Stimulated activated CD4-positive, alpha-beta T cell treated with anti-CD3 and anti-CD28 coated beads, Interleukin-4, amount 100 ng/mL, for 48 hours (primary cell): Measurements from ENCODE around the gene SUPT6H.

Experiments used
- DNase-seq, 2 donors: peaks; one replicate each; pipeline ENCODE4 v3.0.0-alpha.2; 2020; ENCODE audit warnings: low read depth in 2 of 2

SUPT6H gene

DNA sequence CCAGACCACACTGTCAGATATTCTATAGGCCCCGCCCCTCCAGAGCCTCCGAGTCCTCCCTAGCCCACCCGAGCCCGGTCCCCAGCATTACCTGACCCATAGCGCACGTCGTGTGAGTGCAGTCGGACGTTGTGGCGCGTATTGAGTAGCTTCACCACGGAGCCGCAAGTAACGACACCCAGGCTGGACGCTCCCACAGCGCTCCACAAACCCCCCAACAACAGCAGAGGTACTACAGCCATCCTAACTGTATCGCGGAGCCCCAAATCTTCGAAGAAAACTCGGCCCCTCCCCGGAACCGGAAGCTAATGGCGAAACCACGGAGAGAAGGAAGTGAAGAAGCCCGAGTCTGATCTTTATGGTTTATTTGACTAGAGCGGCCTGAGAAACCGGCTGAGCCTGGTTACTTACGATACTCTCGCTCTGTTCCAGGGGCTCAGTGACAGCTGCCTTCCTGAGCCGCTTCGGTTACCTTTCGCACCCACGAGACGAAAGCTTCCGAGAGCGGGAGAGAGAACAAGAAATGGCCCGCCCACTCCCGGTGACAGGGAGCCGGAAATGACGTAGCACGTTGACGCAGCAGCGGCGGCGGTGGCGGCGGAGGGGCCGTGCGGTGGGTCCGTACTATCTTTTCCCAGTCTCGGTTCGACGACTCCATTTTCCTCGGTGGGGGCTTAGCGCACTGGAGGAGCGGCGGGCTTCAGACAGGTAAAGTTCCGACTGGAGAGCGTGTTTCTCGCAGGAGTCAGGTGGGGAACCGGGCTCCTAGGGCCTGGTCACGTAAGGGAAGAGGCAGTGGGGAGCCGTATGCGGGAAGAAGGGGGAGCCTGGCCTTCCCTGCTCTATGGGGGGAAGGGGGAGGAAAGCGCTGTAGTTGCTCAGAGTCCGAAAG, at the start of gene SUPT6H, which contains the start of gene SDF2:
Gene SUPT6H, plus strand, starts transcription at position 571 of the 892 bp plus-strand sequence. CDS start 11,197 bp downstream, outside the sequence.
Gene SDF2, minus strand, starts transcription at position 272 of the 892 bp plus-strand sequence. Its CDS starts 30 bp downstream, at position 242.
- peak; percentile 94 to 97 for DNase-seq

DNA sequence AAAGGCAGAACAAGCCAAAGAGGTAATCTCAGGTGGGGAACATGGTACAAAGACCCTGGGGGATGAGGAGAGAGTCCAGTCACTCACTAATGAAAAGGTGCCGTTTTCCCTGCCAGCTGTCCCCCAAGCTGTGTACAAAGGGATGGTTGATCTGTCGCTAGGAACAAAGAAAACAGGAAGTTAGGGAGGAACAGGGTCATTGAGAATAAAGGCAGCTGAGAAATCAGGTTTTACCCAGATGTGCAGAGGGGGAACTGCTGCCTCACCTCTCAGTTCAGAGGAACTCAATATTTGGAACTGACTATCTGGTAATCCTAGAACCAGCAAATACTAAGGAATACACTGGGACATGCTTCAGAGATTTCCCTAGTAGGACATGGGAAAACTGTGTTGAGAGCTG, 49.5 kb upstream of the SUPT6H start:
- no peak for DNase-seq

DNA sequence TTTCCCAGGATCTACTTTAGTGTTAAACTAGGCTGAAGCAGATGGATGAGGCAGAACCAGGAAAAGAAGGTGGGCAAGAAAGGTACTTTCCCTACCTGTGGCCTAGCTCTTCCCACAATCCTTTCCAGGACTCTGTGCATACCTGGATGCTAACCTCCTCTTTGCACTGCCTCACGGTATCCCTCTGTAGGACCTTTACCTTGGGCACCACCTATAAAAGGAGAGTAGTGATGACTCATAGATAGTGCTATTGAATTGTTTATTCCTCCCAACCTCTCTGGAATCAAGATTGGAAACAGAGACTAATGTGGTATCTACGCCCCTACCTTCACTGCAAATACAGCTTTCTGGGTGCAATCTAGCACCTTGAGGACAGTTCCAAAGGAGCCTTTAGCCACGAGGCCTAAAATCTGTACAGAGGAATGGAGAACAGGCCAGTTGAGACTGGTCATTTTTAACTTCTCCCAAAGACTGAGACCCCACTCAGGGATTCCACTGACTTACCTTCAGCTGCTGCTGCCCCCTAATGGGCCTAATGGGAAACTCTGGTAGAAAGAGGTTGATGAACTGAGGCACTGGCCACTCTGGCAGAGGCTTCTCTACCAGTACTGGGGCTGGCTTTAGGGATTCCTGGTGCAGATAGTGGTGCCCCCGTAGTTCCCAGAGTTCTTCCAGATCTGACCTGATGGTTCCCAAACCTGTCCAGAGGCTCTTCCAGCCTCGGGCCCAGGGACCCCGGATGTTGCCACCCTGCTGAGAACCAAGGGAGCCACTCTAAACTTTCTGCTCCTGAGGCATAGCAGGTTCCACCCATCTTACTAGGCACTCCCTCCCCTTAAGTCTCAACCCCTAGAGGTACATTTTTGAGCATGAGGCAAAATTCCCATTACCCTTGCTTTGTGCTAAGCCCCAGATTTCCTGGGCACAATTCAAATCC, 48.8 kb upstream of the SUPT6H start:
- peak in 1 of 2 donors; percentile 11 for DNase-seq

DNA sequence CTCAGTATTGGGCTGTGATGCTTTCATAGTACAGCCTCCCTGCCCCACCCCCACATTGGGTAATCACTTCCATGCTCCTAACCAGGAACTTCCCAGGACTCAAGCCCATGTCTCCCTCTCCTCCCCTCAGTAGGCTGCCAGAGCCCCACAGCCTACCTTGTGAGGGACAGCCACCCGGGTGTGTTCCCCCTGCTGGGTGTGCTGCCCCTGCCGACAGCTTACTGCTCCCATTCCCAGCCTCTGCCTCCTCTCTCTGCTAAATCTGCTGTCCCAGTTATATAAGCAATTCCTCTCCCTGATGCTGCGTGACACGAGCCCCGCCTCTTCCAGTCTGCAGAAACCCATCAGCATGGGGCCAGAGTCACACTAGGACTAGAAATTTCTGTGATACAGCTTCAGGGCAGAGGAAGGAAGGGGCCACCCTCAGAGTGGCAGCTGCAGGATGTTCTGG, 48.0 kb upstream of the SUPT6H start, which contains the start of gene RSKR:
Gene RSKR, minus strand, starts transcription at position 255 of the 451 bp plus-strand sequence. Its CDS starts 24 bp downstream, at position 231.
- DNase-seq: no peak

DNA sequence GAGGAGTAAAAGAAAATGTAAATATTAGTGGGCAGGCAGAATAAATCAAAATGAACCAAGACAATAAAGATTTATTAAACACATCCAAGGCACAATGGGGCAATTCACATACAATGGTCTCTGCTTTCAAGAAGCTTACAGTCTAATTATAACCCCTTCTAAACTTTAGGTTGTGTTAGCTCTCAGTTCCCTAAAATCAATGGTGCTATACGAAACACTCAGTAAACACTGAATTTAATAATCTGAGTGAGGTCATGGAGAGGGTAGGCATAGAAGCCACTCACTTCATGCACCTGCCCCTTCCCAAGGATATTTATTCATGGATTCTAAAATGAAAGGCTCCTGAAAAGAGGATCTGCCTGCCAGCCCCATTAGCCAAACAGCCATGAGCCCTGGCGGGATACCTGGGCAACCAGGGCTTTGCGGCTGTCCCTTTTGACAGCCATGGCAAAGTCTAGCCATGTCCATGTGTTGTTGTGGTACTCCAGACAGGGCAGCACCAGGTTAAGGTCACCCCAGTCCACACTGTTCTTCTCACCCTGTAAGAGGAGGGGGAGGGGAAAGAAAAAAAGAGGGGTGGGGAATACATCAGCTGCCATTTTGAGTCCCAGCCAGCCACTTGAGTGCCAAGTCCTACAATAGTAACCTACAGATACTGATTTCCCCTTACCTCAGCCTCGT, 46.6 kb upstream of the SUPT6H start:
- no peak for DNase-seq

DNA sequence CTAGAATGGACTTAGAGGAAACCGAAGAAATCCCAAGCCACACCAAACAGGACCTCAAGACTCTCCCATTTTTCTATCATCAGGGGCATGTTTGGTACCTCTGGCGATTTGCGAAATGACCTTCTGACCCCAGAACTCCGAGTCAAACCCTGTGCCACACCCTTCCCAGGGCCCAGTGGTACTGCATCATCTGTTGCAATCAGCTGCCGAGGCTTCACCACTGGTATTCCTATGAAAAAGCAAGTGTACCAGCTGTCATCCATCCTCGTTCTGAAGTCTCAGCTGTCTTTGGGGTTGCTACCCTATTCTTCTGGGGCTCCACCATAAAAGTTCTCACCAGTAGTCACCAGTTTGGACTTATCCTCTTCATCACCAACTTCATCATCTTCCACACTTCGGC, 45.7 kb upstream of the SUPT6H start:
- no peak for DNase-seq

DNA sequence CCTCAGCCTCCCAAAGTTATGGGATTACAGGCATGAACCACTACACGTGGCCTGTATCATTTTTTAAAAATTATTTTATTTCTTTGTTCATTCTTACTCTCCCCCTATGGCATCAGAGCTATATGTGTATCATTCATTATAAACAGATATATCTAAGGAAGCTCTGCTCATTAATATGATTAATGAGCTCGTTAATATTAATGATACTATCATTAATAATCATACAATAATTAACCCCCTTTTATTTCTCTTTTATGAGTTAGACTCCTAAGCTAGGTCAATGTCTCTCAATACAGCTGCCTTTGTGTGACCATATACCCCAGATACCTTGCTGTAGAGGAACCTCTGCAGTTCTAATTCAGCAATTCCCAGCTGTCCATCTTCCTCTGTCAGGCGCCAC, 43.5 kb upstream of the SUPT6H start:
- DNase-seq: no peak

DNA sequence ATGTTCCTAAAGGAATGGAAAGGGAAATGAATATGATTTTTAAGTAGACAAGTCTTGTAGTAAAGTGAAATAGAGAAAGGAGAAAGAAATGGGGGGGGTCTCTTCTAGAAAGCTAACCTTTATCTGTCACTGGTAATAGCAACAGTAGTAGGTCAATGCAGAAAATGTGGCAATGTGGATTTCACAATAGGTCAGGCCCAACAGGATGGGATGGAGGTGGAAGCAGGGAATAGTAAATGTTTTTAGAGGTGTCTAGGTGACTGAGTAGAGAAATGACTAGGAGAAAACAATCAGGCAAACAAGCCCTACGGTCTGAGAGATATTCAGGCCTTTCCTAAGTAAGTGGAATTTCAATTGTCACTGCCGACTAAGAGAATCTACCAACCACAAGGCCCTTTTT, 42.0 kb upstream of the SUPT6H start:
- no peak for DNase-seq

DNA sequence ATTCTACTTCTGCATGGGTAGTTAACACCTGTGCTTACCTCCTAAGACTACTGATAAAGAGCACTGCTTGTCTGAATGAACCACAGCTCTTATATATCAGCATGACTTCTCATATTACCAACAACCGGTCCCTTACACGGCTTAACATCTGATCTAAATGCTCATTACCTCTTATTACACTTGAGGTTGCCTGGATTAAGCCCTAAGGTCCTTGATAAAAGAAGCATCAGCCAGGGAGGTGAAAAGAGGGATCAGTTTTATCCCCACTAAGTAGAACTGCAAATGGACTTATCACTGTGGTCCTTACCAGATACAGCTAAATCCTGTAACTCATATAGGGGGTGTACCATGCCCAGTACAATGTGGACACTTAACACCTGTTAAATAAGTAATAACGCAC, 39.8 kb upstream of the SUPT6H start:
- no peak for DNase-seq

DNA sequence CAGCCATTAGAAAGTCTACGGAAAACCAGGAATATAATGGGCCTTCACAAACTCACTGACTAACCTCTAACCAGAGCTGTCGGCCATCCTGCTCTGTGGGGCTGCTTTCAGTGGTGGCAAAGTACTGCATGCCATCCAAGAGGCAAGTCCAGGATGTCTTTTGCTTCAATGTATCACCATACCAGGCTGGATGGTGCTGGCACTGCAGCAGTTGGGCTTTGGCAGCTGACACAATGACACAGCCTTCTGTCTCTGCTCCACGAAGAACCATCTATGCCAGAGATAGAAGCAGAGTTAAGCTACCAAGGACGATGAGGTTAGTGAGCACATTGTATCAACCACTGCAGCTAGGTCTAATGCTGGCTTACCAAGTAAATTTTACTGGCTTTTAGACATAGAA, 38.3 kb upstream of the SUPT6H start:
- no peak for DNase-seq

DNA sequence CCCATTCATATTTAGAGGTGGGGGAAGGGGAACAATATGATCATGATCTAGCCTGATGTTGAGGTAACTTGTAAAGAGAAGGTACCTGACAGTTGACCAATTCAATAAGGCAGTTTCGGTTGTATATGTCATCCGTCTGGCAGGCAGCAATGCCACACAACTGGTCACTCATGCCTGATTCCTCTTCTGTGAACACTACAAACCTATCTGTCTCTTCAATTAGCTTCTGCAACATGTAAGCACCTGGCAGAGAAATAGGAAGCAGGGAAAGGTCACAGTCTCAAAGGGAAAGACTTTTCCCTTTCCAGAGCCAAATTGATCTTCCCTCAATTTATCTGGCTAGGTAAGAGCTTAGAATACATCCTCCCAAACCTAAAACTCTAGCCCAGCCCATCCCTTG, 37.9 kb upstream of the SUPT6H start:
- no peak for DNase-seq

DNA sequence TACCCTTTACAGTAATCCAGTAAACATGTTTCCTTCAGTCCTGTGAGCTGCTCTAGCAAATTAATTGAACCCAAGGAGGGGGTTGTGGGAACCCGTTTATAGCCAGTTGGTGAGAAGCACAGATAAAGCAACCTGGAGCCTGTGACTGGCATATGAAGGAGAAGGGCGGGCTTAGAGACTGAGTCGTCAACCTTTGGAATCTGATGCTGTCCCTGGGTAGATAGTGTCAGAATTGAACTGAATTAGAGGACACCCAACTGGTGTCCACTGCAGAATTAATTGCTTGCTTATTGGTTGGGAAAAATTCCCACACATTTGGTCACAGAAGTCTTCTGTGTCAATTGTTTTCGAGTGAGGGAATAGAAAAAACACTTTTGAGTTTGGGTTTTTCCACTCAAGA, 35.2 kb upstream of the SUPT6H start:
- no peak for DNase-seq

DNA sequence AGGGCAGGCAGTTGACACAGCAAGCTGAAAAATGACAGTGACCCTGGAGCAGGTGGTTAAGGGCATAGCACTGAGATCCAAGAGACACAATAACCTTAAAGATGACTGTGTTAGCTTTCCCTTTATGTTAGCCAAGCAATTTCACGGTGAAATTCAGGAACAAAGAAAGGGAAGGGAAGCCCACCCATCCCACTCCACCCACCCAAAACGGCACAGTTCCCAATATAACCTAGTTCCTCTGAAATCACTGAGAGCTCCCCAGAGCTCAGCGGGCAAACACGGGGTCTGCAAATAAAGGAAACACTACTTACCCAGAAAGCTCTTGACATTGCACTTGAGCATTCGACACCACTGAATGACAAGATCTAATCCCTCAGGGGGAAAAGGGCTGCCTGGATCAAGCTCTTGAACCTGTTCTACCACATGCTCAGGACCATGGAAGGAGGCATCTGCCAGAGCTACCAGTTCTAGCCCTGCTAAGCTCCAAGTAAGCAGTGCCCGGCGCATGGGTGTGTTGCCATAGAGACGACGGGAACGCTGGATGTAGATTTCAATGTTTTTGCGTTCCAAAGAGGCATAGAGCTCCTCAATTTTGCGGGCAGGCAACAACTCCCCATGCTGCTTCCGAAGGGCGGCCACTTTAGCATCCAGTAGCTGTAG, 27.7 kb upstream of the SUPT6H start:
- DNase-seq: no peak

DNA sequence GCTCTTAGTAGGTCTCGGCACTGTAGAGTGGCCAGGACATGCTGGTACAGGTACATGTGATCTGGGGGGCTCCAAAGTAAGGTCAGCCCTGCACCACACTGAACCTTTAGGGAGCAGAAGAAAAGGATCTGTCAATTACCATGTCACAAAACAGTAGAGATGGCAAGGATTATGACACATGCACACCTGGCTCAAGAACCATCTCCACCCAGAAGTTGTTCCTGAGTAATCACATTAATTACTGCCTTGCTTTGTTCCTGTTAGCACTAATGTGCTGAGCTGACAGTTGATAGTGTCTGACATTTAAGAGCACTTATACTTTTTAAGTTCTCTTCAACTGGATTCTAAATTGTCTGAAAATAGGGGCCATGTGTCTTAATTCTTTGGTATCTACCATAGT, 26.5 kb upstream of the SUPT6H start:
- DNase-seq: no peak

DNA sequence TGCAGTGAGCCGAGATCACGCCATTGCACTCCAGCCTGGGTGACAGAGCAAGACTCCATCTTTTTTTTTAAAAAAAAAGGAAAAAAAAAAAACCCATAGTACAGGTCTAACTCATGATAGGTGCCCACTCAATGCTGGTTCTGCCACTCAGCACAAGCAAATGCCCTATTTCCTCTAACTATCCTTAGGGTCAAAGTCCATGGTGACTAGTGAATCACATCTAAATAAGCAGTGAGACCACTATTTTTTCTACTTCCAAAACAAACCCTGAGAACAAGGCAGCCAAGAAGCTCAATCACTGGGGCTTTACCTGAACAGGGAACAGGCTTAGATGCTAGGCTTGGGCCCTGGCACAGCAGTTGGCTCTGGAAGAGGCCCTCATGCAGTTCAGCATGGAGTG, 20.4 kb upstream of the SUPT6H start:
- DNase-seq: no peak

DNA sequence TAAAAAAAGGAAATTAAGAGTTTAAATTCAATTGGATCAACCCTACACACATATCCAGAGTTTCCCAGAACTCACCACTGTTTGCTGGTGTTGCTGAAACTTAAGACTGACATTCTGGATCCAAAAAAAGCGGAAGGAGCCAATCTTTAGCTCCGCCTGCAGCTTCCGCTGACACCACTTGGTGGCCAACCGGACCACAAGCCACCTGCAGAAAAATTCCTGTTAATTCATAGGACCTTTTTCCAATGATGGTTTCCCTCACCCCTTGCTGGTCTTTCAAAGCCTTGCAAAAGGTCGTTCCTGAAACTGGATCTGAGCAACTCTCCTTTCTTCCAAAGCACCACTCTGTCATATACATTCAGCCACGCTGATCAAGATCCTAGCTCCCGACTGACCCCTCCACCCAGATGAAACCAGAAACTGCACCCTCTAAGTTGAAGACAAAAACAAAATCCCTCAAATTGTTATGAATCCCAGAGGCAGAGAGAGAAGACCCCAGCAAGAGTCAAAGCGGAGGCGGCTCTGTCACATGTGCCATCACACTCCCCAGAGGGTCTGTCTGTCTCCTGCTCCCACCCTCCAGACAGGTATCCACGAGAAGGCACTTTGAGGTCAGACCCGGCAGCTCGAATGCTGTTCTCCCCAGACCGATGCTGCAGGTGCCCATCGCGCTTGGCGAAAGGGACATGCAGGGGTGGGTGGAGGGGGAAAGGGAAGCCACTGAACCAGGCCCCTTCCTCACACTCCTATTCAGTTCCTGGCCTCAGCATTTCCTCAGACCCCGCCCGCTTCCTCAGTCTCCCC, 17.8 kb upstream of the SUPT6H start:
- DNase-seq: no peak

DNA sequence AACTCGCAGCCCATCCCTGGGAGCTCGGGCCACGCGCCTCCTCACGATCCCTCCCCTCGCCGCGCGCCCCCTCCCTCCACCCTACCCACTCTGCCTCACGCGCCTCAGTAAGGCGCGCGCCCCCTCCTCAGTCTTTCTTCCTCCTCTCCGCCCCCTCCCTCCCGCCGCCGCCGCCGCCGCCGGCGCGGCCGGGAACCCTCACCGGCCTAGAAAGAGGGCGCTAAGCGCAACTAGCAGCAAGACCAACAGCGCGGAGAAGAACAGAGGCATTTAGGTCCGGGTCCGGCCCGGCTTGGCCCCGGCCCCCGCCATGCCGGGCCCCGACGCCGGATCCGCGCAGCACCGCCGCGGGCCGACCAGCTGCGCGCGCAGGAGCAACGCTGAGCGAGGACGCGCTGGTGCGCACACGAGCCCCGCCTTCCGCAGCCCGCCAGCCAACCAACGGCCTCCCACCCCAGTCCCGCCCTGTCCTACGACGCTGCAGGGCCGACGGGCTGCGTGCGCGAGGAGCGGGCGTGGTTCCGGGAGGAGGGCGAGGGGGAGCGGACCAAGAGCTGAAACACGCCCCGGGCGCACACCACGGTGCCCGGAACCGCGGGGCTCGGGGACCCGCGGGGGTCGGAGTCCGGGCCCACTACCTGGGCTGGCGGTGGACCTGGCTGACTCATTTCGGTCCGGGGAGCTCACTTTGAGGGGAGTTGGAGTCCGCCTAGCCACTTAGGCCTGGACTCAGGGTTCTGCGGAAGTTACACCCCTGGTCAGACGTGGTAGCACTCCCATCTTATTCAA, 17.0 kb upstream of the SUPT6H start, which contains the start of gene BLTP2:
Gene BLTP2, minus strand, starts transcription at position 372 of the 789 bp plus-strand sequence. Its CDS starts 102 bp downstream, at position 270.
- DNase-seq: peak; percentile 92 to 95

DNA sequence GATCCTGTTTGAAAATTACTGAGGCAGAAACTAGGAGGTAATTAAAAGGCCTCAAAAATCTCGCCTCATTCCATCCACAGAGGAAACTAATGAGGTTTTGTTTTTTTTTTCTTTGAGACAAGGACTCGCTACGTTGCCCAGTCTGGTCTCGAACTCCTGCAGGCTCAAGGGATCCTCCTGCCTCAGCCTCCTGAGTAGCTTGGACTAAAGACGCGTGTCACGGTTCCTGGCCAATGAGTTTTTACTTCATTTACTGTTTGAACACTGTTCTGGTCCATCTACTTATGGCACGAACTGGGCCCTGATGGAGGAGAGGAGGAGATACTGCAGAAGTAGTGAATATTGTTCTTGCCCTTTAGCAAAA, 16.4 kb upstream of the SUPT6H start:
- no peak for DNase-seq

DNA sequence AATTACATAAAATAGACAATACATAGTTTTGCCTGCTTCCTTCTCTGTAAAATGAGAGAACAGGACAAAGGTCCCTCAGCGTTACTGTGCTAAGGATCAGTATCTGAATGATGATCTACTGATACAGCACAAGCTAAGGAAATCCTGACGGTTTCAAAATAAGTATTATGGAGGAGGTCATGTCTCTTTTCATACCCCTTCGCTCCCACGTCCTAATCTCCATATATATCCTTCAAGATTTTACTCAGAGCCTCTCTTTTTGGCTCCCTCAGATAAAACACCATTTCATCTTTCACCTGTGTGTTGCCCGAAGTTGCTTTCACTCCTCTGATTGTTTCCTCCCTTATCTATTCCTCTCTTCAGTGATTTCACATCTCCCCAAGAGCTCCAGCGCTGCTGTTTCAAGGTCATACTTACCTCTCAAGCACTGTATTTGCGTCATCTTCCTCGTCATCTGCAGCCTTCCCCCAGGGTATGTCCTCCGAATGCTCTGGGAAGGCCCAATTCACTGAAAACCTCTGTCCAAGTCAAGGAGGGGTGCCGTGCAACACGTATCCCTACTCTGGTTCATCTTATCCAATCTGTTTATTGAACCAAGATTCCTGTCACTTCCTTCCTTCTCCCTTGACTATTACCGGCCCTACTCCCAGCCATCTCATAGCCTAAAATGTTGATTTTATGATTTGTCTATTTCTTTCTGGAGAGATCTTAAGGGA, 15.8 kb upstream of the SUPT6H start:
- DNase-seq: no peak
